GM18873 (cell line): ENCODE data around the gene CCBE1.
"Not testable (repeated sequence)": the region's sequence is repeated elsewhere in the genome, so short reads cannot be mapped to it uniquely, and the experiment has no call there.

ENCODE experiments used
- ATAC-seq: cut with Tn5 transposase; IDR thresholded peaks from one replicate; pipeline ENCODE4 v1.9.1; 2021; ENCODE audit warnings: mild to moderate bottlenecking, moderate library complexity, moderate number of reproducible peaks; ENCODE audit not compliant: unreplicated experiment, low FRiP score

Gene CCBE1

GRCh38 chr18:59659508-59660170, 37.6 kb downstream of the CCBE1 start:
- ATAC-seq, result no peak

- no peak for ATAC-seq
Measured at GRCh38 chr18:59658941-59659340, 38.3 kb downstream of the CCBE1 start.

- ATAC-seq, result no peak
Measured at GRCh38 chr18:59657012-59657411, 40.2 kb downstream of the CCBE1 start.

DNA sequence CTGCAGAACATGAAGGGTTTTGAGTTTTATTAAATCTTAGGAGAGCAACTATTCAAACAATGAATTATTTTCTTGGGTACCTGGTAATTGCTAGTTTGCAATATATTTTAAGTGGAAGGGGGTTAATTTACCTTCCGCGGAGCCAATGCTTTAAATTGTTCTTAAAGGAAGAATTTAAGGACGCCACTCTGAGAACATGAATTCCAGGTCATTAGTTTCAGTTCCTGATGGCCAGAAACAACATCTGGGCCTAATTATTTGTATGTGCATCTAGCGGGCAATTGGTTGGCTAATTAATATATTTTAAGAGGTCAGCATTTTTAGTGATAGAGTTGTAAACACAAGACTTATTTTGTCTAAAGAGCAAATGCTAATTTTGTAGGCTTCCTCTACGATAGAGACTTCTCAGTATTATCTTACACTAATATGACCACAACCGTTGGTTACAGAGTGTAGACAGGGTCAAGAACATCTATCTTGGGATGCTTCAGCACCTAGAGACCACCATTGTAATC, 40.8 kb downstream of the CCBE1 start:
- no peak for ATAC-seq

DNA sequence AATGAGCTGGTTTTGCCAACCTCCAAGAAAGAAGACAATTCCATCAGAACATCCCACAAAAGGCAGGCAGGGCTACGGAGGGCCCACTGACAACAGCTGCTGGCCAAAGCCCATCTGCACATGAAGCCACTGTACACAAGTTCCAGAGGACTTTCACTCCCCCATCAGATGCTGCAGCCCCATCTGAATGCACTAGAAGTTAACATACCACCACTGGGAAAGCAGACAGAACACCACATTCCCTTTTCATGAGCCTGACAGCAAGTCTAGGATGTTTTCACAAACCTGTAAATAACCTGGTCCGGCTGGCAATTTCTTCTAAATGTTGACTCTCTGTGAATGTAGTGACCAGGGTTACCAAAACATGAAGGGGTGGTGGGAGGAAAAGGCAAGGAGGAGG, 41.5 kb downstream of the CCBE1 start:
- ATAC-seq, result no peak

GRCh38 chr18:59651071-59651470, 46.2 kb downstream of the CCBE1 start:
- ATAC-seq, result no peak

- no peak for ATAC-seq
Measured at GRCh38 chr18:59650266-59650820, 46.9 kb downstream of the CCBE1 start.

DNA sequence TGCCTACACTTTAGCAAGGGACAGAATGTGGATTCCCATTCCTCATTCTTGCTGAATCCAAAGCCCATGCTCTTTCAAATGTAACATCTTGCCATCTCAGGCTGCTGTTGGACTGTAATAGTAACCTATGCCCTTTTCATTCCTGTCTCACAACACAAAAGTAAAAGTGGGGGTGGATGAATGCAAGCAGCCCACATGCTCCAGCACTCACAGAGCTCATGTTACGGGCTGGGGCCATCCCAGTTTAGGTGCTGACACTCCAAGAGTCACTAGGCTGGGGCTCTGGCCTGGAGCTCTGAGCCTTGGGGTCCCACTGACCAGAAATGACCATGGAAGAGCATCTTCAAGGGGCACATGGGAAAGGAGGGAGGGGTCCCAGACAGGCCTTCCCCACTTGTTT, 47.6 kb downstream of the CCBE1 start:
- no peak for ATAC-seq

DNA sequence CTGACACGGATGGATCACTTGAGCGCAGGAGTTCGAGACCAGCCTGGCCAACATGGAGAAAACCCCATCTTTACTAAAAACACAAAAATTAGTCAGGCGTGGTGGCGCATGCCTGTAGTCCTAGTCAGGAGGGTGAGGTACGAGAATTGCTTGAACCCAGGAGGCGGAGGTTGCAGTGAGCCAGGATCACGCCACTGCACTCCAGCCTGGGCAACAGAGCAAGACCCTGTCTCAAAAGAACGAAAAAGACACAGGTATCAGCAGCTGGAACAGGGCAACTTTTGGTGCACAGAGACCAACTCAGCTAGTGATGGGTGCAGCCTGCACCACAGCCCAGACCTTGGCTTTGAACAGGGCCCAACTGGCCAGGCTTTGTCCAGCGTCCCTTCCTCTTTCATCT, 48.8 kb downstream of the CCBE1 start:
- ATAC-seq, result not testable (repeated sequence)

GRCh38 chr18:59646963-59647307, 50.3 kb downstream of the CCBE1 start:
- no peak for ATAC-seq

GRCh38 chr18:59646228-59646962, 50.8 kb downstream of the CCBE1 start:
- no peak for ATAC-seq

DNA sequence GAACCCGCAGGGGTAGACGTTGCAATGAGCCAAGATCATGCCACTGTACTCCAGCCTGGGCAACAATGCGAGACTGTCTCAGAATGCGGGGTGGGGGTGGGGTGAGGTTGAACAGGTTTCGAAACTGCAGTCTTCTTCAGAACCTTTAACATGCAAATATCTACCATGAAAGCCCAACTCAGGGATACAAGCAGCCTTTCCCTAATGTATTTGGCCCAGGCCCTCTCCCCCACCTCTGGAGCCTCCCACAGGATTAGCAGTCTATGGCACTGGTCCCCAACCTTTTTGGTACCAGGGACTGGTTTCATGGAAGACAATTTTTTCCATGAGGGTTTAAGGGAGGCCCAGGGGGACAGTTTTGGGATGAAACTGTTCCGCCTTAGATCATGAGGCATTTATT, 53.5 kb downstream of the CCBE1 start:
- no peak for ATAC-seq

- no peak for ATAC-seq
Measured at GRCh38 chr18:59640721-59641120, 56.5 kb downstream of the CCBE1 start.

- no peak for ATAC-seq
Measured at GRCh38 chr18:59639821-59640220, 57.4 kb downstream of the CCBE1 start.

DNA sequence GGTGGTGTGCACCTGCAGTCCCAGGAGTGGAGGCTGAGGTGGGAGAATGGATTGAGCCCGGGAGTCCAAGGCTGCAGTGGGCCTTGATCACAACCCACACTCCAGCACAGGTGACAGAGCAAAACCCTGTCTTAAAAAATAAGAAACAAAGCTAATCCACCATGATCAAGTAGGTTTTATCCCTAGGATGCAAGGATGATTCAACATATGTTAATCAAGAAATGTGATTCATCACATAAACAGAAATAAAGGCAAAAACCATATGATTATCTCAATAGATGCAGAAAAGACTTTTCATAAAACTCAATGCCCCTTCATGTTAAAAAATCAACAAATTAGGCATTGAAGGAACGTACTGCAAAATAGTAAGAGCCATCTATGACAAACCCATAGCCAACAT, 58.1 kb downstream of the CCBE1 start:
- no peak for ATAC-seq

DNA sequence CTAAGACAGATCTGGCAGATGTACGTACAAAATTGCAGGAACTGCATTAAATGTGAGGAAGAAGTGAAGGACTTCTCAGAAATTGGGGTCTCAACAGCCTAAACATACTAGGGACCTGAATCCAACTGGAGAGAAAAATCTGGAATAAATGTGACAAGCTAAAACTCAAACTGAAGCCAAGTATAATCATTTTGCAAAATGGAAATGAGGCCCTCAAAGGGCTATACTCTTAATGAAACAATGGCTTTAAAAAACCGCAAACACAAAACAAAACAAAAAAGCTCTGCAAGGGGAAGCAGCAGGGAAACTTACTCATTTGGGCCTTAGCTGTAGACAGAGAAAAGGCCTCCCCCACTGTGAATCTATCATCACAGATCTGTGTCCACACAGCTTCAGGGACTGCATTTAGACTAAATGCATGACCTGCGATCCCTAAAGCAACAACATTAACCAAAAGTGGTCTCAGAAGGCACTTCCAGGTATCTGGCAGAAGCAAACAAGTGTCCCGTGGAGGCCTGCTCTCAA, 63.2 kb downstream of the CCBE1 start:
- no peak for ATAC-seq

- no peak for ATAC-seq
Measured at GRCh38 chr18:59633317-59633716, 63.9 kb downstream of the CCBE1 start.

DNA sequence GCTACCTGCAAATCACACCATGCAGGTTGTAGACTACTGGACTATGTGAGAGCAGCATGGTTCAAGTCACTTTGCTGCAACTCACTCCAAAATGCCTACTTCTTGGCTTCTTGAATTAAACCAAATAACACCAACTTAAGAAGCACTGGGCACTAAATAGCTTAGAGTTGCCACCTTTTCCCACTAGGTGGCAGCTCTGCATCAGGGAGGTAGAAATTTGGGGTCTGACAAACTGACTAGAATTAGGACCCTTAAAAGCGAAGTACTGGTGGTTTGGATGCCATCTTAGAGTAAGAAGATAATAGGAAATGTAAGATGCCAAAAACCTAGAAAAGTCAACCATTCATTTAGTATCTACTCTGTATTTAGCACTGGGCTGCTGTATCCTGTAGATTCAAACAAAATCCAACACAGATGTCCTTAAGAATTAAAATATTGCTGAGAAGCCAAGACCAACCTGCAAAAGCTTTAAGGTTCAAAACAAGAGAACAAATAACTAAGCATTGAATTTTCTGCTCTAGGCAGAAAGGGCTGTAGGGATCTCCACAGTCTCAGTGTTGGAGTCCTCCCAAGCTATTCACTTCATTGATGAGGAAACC, 65.5 kb downstream of the CCBE1 start:
- no peak for ATAC-seq

- no peak for ATAC-seq
Measured at GRCh38 chr18:59629894-59630293, 67.3 kb downstream of the CCBE1 start.

DNA sequence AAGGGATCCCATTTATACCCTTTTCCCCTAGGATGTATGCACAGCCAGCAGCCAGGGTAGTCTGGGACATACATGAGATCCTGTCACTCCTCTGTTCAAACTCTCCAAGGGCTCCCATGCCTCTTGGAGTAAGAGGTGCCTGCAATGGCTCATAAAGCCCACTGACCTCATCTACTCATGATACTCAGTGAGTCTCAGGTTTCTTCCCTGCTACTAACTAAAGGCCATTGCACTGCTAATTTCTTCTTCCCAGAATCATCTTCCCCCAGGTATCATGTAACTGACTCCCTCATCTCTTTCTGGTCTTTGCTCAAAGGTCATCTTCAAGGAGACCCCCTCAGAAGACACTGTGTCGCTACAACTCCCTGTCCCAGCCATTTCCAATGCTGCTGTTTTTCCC, 68.2 kb downstream of the CCBE1 start:
- no peak for ATAC-seq

- ATAC-seq, result no peak
Measured at GRCh38 chr18:59627414-59627813, 69.8 kb downstream of the CCBE1 start.
